Tibial nerve (tissue), 4 donors: Measurements from ENCODE around the gene GJA8. TPM values are rescaled to one million over a fixed set of nuclear protein-coding genes. Genes with fewer than 3 reads are reported as not detected.
"Not testable (repeated sequence)": the region's sequence is repeated elsewhere in the genome, so short reads cannot be mapped to it uniquely, and the experiment has no call there.

Source experiments
- DNase-seq, 2 donors: peaks; one replicate each; pipeline ENCODE4 v3.0.0-alpha.2; 2019; ENCODE audit warnings: low spot score in 2 of 2
- H3K27ac ChIP-seq, 4 donors: fragments of 200-600 bp; sonication (generic) in 3 of 4; one replicate each; pipeline ENCODE4 v1.5.1; 2017 to 2019; ENCODE audit warnings: mild to moderate bottlenecking in 1 of 4
- H3K27me3 ChIP-seq, 2 donors: fragments of 200-600 bp; sonication (generic) in 1 of 2; one replicate each; pipeline versions ENCODE4 v1.5.1 to v1.6.0; 2017 to 2019
- H3K36me3 ChIP-seq, 3 donors: fragments of 200-600 bp; sonication (generic); one replicate each; pipeline ENCODE4 v1.5.1; 2018 to 2019
- H3K4me1 ChIP-seq, 4 donors: fragments of 200-600 bp; sonication (generic) in 3 of 4; one replicate each; pipeline ENCODE4 v1.5.1; 2017 to 2019
- H3K4me3 ChIP-seq, 4 donors: fragments of 200-600 bp; sonication (generic) in 3 of 4; one replicate each; pipeline ENCODE4 v1.5.1; 2017 to 2019; ENCODE audit warnings: mild to moderate bottlenecking in 1 of 4, moderate library complexity in 1 of 4
- H3K9me3 ChIP-seq, 4 donors: fragments of 200-600 bp; sonication (generic) in 3 of 4; one replicate each; pipeline ENCODE4 v1.5.1; 2017 to 2019
- CTCF ChIP-seq, 5 experiments: fragments of 200-600 bp in 3 of 5; fragments of 450-650 bp in 2 of 5; sonication (generic) in 3 of 5; IDR thresholded peaks; one replicate each; pipeline ENCODE4 v1.5.1; 2016 to 2019; ENCODE audit warnings: antibody characterized with exemption in 5 of 5, mild to moderate bottlenecking in 3 of 5, moderate library complexity in 2 of 5
- EP300 ChIP-seq, 2 donors: sonication (generic); formaldehyde crosslinking; IDR thresholded peaks; one replicate each; pipeline ENCODE4 v1.6.1; 2017; ENCODE audit warnings: antibody characterized with exemption in 2 of 2, mild to moderate bottlenecking in 1 of 2
- POLR2A ChIP-seq, 2 donors: fragments of 450-650 bp; IDR thresholded peaks; one replicate each; pipeline ENCODE4 v1.6.1; 2017; ENCODE audit warnings: antibody characterized with exemption in 2 of 2, mild to moderate bottlenecking in 2 of 2, moderate library complexity in 2 of 2
- WGBS, 2 donors: methylation state at CpG; one replicate each; pipeline ENCODE4 v1.1.5; 2018; 5-methylcytosine and 5-hydroxymethylcytosine counted together
- total RNA-seq, 4 donors: library from RNA; depleted of rRNA; stranded (reverse); fragments of >200 nt; gene quantifications; one replicate each; pipeline ENCODE4 v1.1.0, GENCODE V29; 2016

GJA8 gene
- total RNA-seq, 4 donors from 2014 or later = not detected

DNA sequence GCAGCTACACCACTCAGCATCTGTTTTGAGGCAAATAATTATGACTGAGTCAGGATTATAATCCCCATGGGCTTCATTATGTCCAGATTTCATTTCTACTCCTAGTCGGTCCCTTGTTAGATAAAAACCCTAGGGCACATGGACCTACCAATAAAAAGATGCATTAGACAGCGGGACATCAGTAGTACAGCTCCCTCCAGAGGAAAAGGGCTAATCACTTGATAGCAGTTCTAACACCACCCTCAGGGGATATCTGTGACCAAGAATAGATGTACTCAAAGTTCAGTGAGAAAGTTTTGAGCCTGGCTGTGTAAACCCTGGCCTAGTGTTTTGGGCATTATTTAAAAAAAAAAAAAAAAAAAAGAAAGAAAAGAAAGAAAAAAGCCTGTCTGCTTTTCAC, 10.0 kb downstream of the GJA8 start:
- H3K4me3 ChIP-seq = no peak overlapping the region
- no peaks in the 10 kb centered on the region for H3K4me1 ChIP-seq
- WGBS, 2 donors = 55 to 66% methylated on average over 2 of the region's 2 CpGs
- no peak for DNase-seq
- H3K9me3 ChIP-seq = no peaks in the 10 kb centered on the region
- H3K27ac ChIP-seq = no peak overlapping the region
- H3K36me3 ChIP-seq = no peaks in the 10 kb centered on the region
- TF ChIP-seq POLR2A (IDR thresholded peaks at IDR 0.05) (no peak), CTCF (IDR thresholded peaks at IDR 0.05) (no peak), EP300 (IDR thresholded peaks at IDR 0.05) (no peak)
- no peaks in the 10 kb centered on the region for H3K27me3 ChIP-seq

DNA sequence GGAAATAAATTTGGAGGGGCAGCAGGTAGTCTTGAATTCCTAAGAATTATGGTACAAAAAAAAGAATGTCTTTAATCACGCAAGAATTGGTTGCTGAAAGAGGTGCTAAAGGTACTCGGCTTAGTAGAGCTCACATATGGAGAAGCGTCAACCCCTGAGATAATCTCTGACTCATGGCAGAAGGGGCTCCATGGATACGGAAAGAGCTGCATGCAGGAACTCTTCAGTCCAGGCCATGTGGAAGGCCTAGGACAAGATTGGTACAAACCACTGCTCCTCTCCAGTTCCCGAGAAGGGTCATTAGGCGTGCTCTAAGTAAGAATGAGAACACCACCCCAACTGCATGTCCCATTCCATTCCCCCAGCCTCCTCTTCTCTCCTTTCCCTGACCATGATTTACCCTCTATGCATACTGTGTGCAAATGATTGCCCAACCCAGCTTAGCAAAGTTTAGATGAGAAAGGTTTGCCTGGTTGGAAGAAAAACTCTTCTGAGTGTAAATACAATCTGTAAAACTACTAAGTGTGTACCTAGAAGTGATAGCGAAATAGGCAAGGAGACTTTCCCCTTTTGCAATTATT, 10.9 kb downstream of the GJA8 start:
- no peak overlapping the region for H3K4me3 ChIP-seq
- no peak overlapping the region for H3K27ac ChIP-seq
- no peaks in the 10 kb centered on the region for H3K27me3 ChIP-seq
- TF ChIP-seq POLR2A (IDR thresholded peaks at IDR 0.05) = no peak
- H3K36me3 ChIP-seq = no peaks in the 10 kb centered on the region
- WGBS, 2 donors = 87 to 95% methylated on average over 7 of the region's 7 CpGs
- no peak for DNase-seq
- no peaks in the 10 kb centered on the region for H3K4me1 ChIP-seq
- no peaks in the 10 kb centered on the region for H3K9me3 ChIP-seq

GRCh38 chr1:147919896-147920295, 17.3 kb downstream of the GJA8 start:
- Histone ChIP-seq H3K4me1 (no peaks in the 10 kb centered on the region), H3K4me3 (no peak overlapping the region), H3K27me3 (no peaks in the 10 kb centered on the region), H3K9me3 (no peaks in the 10 kb centered on the region), H3K36me3 (no peaks in the 10 kb centered on the region), H3K27ac (no peak overlapping the region)
- 86 to 95% methylated on average over 6 of the region's 6 CpGs for WGBS, 2 donors
- TF ChIP-seq CTCF (IDR thresholded peaks at IDR 0.05) (no peak), POLR2A (IDR thresholded peaks at IDR 0.05) (no peak), EP300 (IDR thresholded peaks at IDR 0.05) (no peak)
- DNase-seq = no peak

- Histone ChIP-seq H3K4me1 (peaks cover 0 to 6% (median 3%) of the 10 kb centered on the region in 4 donors), H3K27ac (no peak overlapping the region), H3K4me3 (no peak overlapping the region), H3K9me3 (no peaks in the 10 kb centered on the region), H3K27me3 (no peaks in the 10 kb centered on the region), H3K36me3 (no peaks in the 10 kb centered on the region)
- no peak for DNase-seq
- WGBS, 2 donors = 61 to 86% methylated on average over 1 of the region's 1 CpG
- no peak for TF ChIP-seq POLR2A (IDR thresholded peaks at IDR 0.05)
- no peak for TF ChIP-seq EP300 (IDR thresholded peaks at IDR 0.05)
- TF ChIP-seq CTCF (IDR thresholded peaks at IDR 0.05) = no peak
Measured at GRCh38 chr1:147924813-147925212, 22.2 kb downstream of the GJA8 start.

- WGBS, 2 donors = 72 to 93% methylated on average over 3 of the region's 6 CpGs
- H3K9me3 ChIP-seq, DNase-seq, H3K4me3 ChIP-seq, H3K36me3 ChIP-seq, H3K4me1 ChIP-seq, H3K27me3 ChIP-seq, H3K27ac ChIP-seq: not testable (repeated sequence)
Measured at GRCh38 chr1:147927215-147927614, 24.6 kb downstream of the GJA8 start.

GRCh38 chr1:147927689-147928088, 25.1 kb downstream of the GJA8 start:
- not testable (repeated sequence) for H3K36me3 ChIP-seq, H3K27ac ChIP-seq, DNase-seq, H3K27me3 ChIP-seq, H3K9me3 ChIP-seq, H3K4me1 ChIP-seq, H3K4me3 ChIP-seq
- WGBS, 2 donors = 90% methylated on average over 2 of the region's 10 CpGs; no CpG with 5 or more reads in 1 of the 2 donors
